ENCODE data around the gene DDX56. TPM values are rescaled to one million over a fixed set of nuclear protein-coding genes. Genes with fewer than 3 reads are reported as not detected.

DDX56 gene
- total and polyA plus RNA-seq, 9 of the 15 experiments (the other 6 are each of a cell fraction or from before 2014, with no cell fraction given), result 33.0 to 145 (median 102) TPM

- TF ChIP-seq, protein P1, sequence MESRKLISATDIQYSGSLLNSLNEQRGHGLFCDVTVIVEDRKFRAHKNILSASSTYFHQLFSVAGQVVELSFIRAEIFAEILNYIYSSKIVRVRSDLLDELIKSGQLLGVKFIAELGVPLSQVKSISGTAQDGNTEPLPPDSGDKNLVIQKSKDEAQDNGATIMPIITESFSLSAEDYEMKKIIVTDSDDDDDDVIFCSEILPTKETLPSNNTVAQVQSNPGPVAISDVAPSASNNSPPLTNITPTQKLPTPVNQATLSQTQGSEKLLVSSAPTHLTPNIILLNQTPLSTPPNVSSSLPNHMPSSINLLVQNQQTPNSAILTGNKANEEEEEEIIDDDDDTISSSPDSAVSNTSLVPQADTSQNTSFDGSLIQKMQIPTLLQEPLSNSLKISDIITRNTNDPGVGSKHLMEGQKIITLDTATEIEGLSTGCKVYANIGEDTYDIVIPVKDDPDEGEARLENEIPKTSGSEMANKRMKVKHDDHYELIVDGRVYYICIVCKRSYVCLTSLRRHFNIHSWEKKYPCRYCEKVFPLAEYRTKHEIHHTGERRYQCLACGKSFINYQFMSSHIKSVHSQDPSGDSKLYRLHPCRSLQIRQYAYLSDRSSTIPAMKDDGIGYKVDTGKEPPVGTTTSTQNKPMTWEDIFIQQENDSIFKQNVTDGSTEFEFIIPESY (CRISPR knock-in tag; IDR thresholded peaks at IDR 0.05), result no peak
- TF ChIP-seq ZNF75A (CRISPR knock-in tag; IDR thresholded peaks at IDR 0.05) (no peak), SREBF2 (CRISPR knock-in tag; IDR thresholded peaks at IDR 0.05) (no peak), RCOR1 (IDR thresholded peaks at IDR 0.05; ENCODE audit: borderline replicate concordance in 1 of 2, low read depth in 2 of 2, low read length in 2 of 2) (no peak), ZNF121 (CRISPR knock-in tag; conservative IDR thresholded peaks at IDR 0.05) (peak; percentile 64), RBM25 (IDR thresholded peaks at IDR 0.05; ENCODE audit: low read depth, low read length, severe bottlenecking) (peak; percentile 30)
- TF ChIP-seq, protein P2, sequence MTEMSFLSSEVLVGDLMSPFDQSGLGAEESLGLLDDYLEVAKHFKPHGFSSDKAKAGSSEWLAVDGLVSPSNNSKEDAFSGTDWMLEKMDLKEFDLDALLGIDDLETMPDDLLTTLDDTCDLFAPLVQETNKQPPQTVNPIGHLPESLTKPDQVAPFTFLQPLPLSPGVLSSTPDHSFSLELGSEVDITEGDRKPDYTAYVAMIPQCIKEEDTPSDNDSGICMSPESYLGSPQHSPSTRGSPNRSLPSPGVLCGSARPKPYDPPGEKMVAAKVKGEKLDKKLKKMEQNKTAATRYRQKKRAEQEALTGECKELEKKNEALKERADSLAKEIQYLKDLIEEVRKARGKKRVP (CRISPR knock-in tag; IDR thresholded peaks at IDR 0.05), result no peak
- TF ChIP-seq, protein P3, sequence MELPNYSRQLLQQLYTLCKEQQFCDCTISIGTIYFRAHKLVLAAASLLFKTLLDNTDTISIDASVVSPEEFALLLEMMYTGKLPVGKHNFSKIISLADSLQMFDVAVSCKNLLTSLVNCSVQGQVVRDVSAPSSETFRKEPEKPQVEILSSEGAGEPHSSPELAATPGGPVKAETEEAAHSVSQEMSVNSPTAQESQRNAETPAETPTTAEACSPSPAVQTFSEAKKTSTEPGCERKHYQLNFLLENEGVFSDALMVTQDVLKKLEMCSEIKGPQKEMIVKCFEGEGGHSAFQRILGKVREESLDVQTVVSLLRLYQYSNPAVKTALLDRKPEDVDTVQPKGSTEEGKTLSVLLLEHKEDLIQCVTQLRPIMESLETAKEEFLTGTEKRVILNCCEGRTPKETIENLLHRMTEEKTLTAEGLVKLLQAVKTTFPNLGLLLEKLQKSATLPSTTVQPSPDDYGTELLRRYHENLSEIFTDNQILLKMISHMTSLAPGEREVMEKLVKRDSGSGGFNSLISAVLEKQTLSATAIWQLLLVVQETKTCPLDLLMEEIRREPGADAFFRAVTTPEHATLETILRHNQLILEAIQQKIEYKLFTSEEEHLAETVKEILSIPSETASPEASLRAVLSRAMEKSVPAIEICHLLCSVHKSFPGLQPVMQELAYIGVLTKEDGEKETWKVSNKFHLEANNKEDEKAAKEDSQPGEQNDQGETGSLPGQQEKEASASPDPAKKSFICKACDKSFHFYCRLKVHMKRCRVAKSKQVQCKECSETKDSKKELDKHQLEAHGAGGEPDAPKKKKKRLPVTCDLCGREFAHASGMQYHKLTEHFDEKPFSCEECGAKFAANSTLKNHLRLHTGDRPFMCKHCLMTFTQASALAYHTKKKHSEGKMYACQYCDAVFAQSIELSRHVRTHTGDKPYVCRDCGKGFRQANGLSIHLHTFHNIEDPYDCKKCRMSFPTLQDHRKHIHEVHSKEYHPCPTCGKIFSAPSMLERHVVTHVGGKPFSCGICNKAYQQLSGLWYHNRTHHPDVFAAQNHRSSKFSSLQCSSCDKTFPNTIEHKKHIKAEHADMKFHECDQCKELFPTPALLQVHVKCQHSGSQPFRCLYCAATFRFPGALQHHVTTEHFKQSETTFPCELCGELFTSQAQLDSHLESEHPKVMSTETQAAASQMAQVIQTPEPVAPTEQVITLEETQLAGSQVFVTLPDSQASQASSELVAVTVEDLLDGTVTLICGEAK (IDR thresholded peaks at IDR 0.05), result no peak
- TF ChIP-seq, protein P3 (CRISPR knock-in tag; IDR thresholded peaks at IDR 0.05), result no peak
Observed at GRCh38 chr7:44615793-44616192, 42.1 kb upstream of the DDX56 start (continued).
